ENCODE results near the gene DTL. TPM values are rescaled to one million over a fixed set of nuclear protein-coding genes. Genes with fewer than 3 reads are reported as not detected.

Gene DTL
- total RNA-seq, 1 experiment from 2014 or later, result 22.5 TPM

- CTCF ChIA-PET, result interaction anchor here (0.7 kb wide), 1 partner anchor 124 kb away, joined by 6 read pairs; no protein-coding TSS in a partner anchor
These were observed 71.9 kb downstream of the DTL start for GRCh38 chr1:212107481-212107880.

GRCh38 chr1:212108187-212108586 is 72.6 kb downstream of the DTL start:
- ChIA-PET POLR2A (ENCODE audit: unreplicated experiment) (no interaction called here), CTCF (no interaction called here)
- Histone ChIP-seq H4K20me1 (ENCODE audit: insufficient read depth) (no peaks in the 10 kb centered on the region), H3F3A (ENCODE audit: insufficient read depth, low read depth) (no peaks in the 10 kb centered on the region), H3K4me3 (no peak overlapping the region), H2AFZ (no peak overlapping the region), H3K27ac (no peak overlapping the region), H3K9me2 (ENCODE audit: insufficient read depth) (no peaks in the 10 kb centered on the region), H3K4me2 (no peak overlapping the region), H3K27me3 (ENCODE audit: insufficient read depth, low read depth) (no peaks in the 10 kb centered on the region), H3K79me2 (ENCODE audit: low read depth) (no peaks in the 10 kb centered on the region), H3K4me1 (replicated peaks; ENCODE audit: insufficient read depth) (no peaks in the 10 kb centered on the region), H3K36me3 (ENCODE audit: low read depth) (no peaks in the 10 kb centered on the region), H3K9me3 (ENCODE audit: insufficient read depth, low read depth) (no peaks in the 10 kb centered on the region)
- intact Hi-C loops (cut with micrococcal nuclease; ENCODE audit: unreplicated experiment), result no loop called here
- BruUV-seq (replicated peaks), result no TSS peak
- TF ChIP-seq CTCF (conservative IDR thresholded peaks at IDR 0.05) (no peak), EZH2 (IDR thresholded peaks at IDR 0.05; ENCODE audit: low read depth) (no peak)
- no peak for DNase-seq

More at GRCh38 chr1:212107481-212107880, 71.9 kb downstream of the DTL start:
- no peaks in the 10 kb centered on the region for H4K20me1 ChIP-seq (ENCODE audit: insufficient read depth)
- no peaks in the 10 kb centered on the region for H3K9me3 ChIP-seq (ENCODE audit: insufficient read depth, low read depth)
- DNase-seq, result no peak
- H3K4me2 ChIP-seq, result no peak overlapping the region
- no peak overlapping the region for H3K4me3 ChIP-seq
- H3K27ac ChIP-seq, result no peak overlapping the region
- H3K9me2 ChIP-seq (ENCODE audit: insufficient read depth), result no peaks in the 10 kb centered on the region
- no peaks in the 10 kb centered on the region for H3F3A ChIP-seq (ENCODE audit: insufficient read depth, low read depth)
- H3K4me1 ChIP-seq (replicated peaks; ENCODE audit: insufficient read depth), result no peaks in the 10 kb centered on the region
- no peaks in the 10 kb centered on the region for H3K79me2 ChIP-seq (ENCODE audit: low read depth)
- no peaks in the 10 kb centered on the region for H3K36me3 ChIP-seq (ENCODE audit: low read depth)
- H2AFZ ChIP-seq, result no peak overlapping the region
- POLR2A ChIA-PET (ENCODE audit: unreplicated experiment), result no interaction called here
- H3K27me3 ChIP-seq (ENCODE audit: insufficient read depth, low read depth), result no peaks in the 10 kb centered on the region
- intact Hi-C loops (cut with micrococcal nuclease; ENCODE audit: unreplicated experiment), result no loop called here
- no TSS peak for BruUV-seq (replicated peaks)
- no peak for TF ChIP-seq EZH2 (IDR thresholded peaks at IDR 0.05; ENCODE audit: low read depth)
- TF ChIP-seq CTCF (conservative IDR thresholded peaks at IDR 0.05), result no peak

- ChIA-PET POLR2A (ENCODE audit: unreplicated experiment) (no interaction called here), CTCF (no interaction called here)
- Histone ChIP-seq H3K36me3 (ENCODE audit: low read depth) (no peaks in the 10 kb centered on the region), H3K9me3 (ENCODE audit: insufficient read depth, low read depth) (no peaks in the 10 kb centered on the region), H3K4me1 (replicated peaks; ENCODE audit: insufficient read depth) (no peaks in the 10 kb centered on the region), H4K20me1 (ENCODE audit: insufficient read depth) (no peaks in the 10 kb centered on the region), H3F3A (ENCODE audit: insufficient read depth, low read depth) (no peaks in the 10 kb centered on the region), H3K4me3 (no peak overlapping the region), H2AFZ (no peak overlapping the region), H3K4me2 (no peak overlapping the region), H3K27me3 (ENCODE audit: insufficient read depth, low read depth) (no peaks in the 10 kb centered on the region), H3K79me2 (ENCODE audit: low read depth) (no peaks in the 10 kb centered on the region), H3K27ac (no peak overlapping the region), H3K9me2 (ENCODE audit: insufficient read depth) (no peaks in the 10 kb centered on the region)
- DNase-seq, result no peak
- BruUV-seq (replicated peaks), result no TSS peak
- intact Hi-C loops (cut with micrococcal nuclease; ENCODE audit: unreplicated experiment), result no loop called here
- TF ChIP-seq EZH2 (IDR thresholded peaks at IDR 0.05; ENCODE audit: low read depth) (no peak), CTCF (conservative IDR thresholded peaks at IDR 0.05) (no peak)
These were observed 73.4 kb downstream of the DTL start for GRCh38 chr1:212108981-212109380.
